Measurements from ENCODE around the gene STYXL1.

The STYXL1 gene

GRCh38 chr7:75987805-75988567 lies 59.8 kb downstream of the STYXL1 start:
- Histone ChIP-seq H4K8ac (ENCODE audit: low read depth, low read length) (no peak overlapping the region), H4K5ac (ENCODE audit: low read length) (no peak overlapping the region), H3K18ac (ENCODE audit: low read length) (no peak overlapping the region), H3K79me2 (ENCODE audit: control insufficient read depth, insufficient read depth, low read length) (no peaks in the 10 kb centered on the region), H3K23ac (ENCODE audit: low read length) (no peak overlapping the region), H3K27me3 (ENCODE audit: insufficient read depth, low read length, poor library complexity) (no peaks in the 10 kb centered on the region), H2BK15ac (replicated peaks; ENCODE audit: low read depth) (no peak overlapping the region), H2BK5ac (ENCODE audit: low read length) (no peak overlapping the region), H2BK120ac (ENCODE audit: low read depth, low read length) (no peak overlapping the region), H3K56ac (ENCODE audit: low read length) (no peak overlapping the region), H3K27ac (ENCODE audit: low read depth, low read length) (no peak overlapping the region), H3K4me2 (ENCODE audit: low read length) (no peak overlapping the region), H3K4me1 (ENCODE audit: control insufficient read depth, low read depth, low read length) (peaks cover 3% of the 10 kb centered on the region), H3K4me3 (ENCODE audit: low read length) (no peak overlapping the region), H2AK5ac (ENCODE audit: low read length) (no peak overlapping the region), H3K36me3 (ENCODE audit: control insufficient read depth, insufficient read depth, low read length) (peaks cover 5% of the 10 kb centered on the region), H3K9ac (ENCODE audit: low read length) (no peak overlapping the region), H3K4ac (ENCODE audit: low read depth, low read length) (no peak overlapping the region), H3K79me1 (ENCODE audit: low read length) (no peaks in the 10 kb centered on the region)
- DNase-seq: no peak
- WGBS (ENCODE audit: extremely low coverage, insufficient coverage, low lambda C conversion rate): no CpG with 5 or more reads among the region's 30 CpGs

GRCh38 chr7:75987026-75987804 lies 60.6 kb downstream of the STYXL1 start:
- H3K18ac ChIP-seq (ENCODE audit: low read length): no peak overlapping the region
- no peaks in the 10 kb centered on the region for H3K79me2 ChIP-seq (ENCODE audit: control insufficient read depth, insufficient read depth, low read length)
- H4K5ac ChIP-seq (ENCODE audit: low read length): no peak overlapping the region
- no peak overlapping the region for H3K4ac ChIP-seq (ENCODE audit: low read depth, low read length)
- WGBS (ENCODE audit: extremely low coverage, insufficient coverage, low lambda C conversion rate): no CpG with 5 or more reads among the region's 32 CpGs
- no peak overlapping the region for H2BK15ac ChIP-seq (replicated peaks; ENCODE audit: low read depth)
- H2AK5ac ChIP-seq (ENCODE audit: low read length): no peak overlapping the region
- no peak overlapping the region for H3K27ac ChIP-seq (ENCODE audit: low read depth, low read length)
- H4K8ac ChIP-seq (ENCODE audit: low read depth, low read length): no peak overlapping the region
- H2BK5ac ChIP-seq (ENCODE audit: low read length): no peak overlapping the region
- no peak overlapping the region for H3K4me2 ChIP-seq (ENCODE audit: low read length)
- H3K27me3 ChIP-seq (ENCODE audit: insufficient read depth, low read length, poor library complexity): no peaks in the 10 kb centered on the region
- H3K9ac ChIP-seq (ENCODE audit: low read length): no peak overlapping the region
- no peak for DNase-seq
- no peaks in the 10 kb centered on the region for H3K79me1 ChIP-seq (ENCODE audit: low read length)
- H2BK120ac ChIP-seq (ENCODE audit: low read depth, low read length): no peak overlapping the region
- peaks cover 5% of the 10 kb centered on the region for H3K36me3 ChIP-seq (ENCODE audit: control insufficient read depth, insufficient read depth, low read length)
- H3K56ac ChIP-seq (ENCODE audit: low read length): no peak overlapping the region
- H3K4me3 ChIP-seq (ENCODE audit: low read length): no peak overlapping the region
- peaks cover 3% of the 10 kb centered on the region for H3K4me1 ChIP-seq (ENCODE audit: control insufficient read depth, low read depth, low read length)
- H3K23ac ChIP-seq (ENCODE audit: low read length): no peak overlapping the region

GRCh38 chr7:75986147-75986781 lies 61.5 kb downstream of the STYXL1 start:
- Histone ChIP-seq H4K8ac (ENCODE audit: low read depth, low read length) (no peak overlapping the region), H4K5ac (ENCODE audit: low read length) (no peak overlapping the region), H3K56ac (ENCODE audit: low read length) (no peak overlapping the region), H3K4me2 (ENCODE audit: low read length) (no peak overlapping the region), H3K79me1 (ENCODE audit: low read length) (no peaks in the 10 kb centered on the region), H3K4me1 (ENCODE audit: control insufficient read depth, low read depth, low read length) (peaks cover 3% of the 10 kb centered on the region), H2BK15ac (replicated peaks; ENCODE audit: low read depth) (no peak overlapping the region), H3K18ac (ENCODE audit: low read length) (no peak overlapping the region), H3K36me3 (ENCODE audit: control insufficient read depth, insufficient read depth, low read length) (peaks cover 5% of the 10 kb centered on the region), H2BK5ac (ENCODE audit: low read length) (no peak overlapping the region), H3K4ac (ENCODE audit: low read depth, low read length) (no peak overlapping the region), H3K27me3 (ENCODE audit: insufficient read depth, low read length, poor library complexity) (no peaks in the 10 kb centered on the region), H2AK5ac (ENCODE audit: low read length) (no peak overlapping the region), H3K79me2 (ENCODE audit: control insufficient read depth, insufficient read depth, low read length) (no peaks in the 10 kb centered on the region), H3K23ac (ENCODE audit: low read length) (no peak overlapping the region), H3K9ac (ENCODE audit: low read length) (no peak overlapping the region), H3K27ac (ENCODE audit: low read depth, low read length) (no peak overlapping the region), H2BK120ac (ENCODE audit: low read depth, low read length) (no peak overlapping the region), H3K4me3 (ENCODE audit: low read length) (no peak overlapping the region)
- WGBS (ENCODE audit: extremely low coverage, insufficient coverage, low lambda C conversion rate): no CpG with 5 or more reads among the region's 20 CpGs
- no peak for DNase-seq

GRCh38 chr7:75985518-75986146 lies 62.2 kb downstream of the STYXL1 start:
- no peak overlapping the region for H3K4me3 ChIP-seq (ENCODE audit: low read length)
- no peak overlapping the region for H3K9ac ChIP-seq (ENCODE audit: low read length)
- no peak overlapping the region for H2BK5ac ChIP-seq (ENCODE audit: low read length)
- no peak overlapping the region for H2AK5ac ChIP-seq (ENCODE audit: low read length)
- H2BK120ac ChIP-seq (ENCODE audit: low read depth, low read length): no peak overlapping the region
- WGBS (ENCODE audit: extremely low coverage, insufficient coverage, low lambda C conversion rate): no CpG with 5 or more reads among the region's 41 CpGs
- H3K36me3 ChIP-seq (ENCODE audit: control insufficient read depth, insufficient read depth, low read length): peaks cover 8% of the 10 kb centered on the region
- no peak overlapping the region for H3K56ac ChIP-seq (ENCODE audit: low read length)
- no peak overlapping the region for H4K8ac ChIP-seq (ENCODE audit: low read depth, low read length)
- no peak for DNase-seq
- H3K4me2 ChIP-seq (ENCODE audit: low read length): no peak overlapping the region
- no peak overlapping the region for H3K23ac ChIP-seq (ENCODE audit: low read length)
- H3K27ac ChIP-seq (ENCODE audit: low read depth, low read length): no peak overlapping the region
- no peak overlapping the region for H3K18ac ChIP-seq (ENCODE audit: low read length)
- H3K4me1 ChIP-seq (ENCODE audit: control insufficient read depth, low read depth, low read length): no peaks in the 10 kb centered on the region
- H4K5ac ChIP-seq (ENCODE audit: low read length): no peak overlapping the region
- H3K4ac ChIP-seq (ENCODE audit: low read depth, low read length): no peak overlapping the region
- no peaks in the 10 kb centered on the region for H3K79me2 ChIP-seq (ENCODE audit: control insufficient read depth, insufficient read depth, low read length)
- H3K27me3 ChIP-seq (ENCODE audit: insufficient read depth, low read length, poor library complexity): no peaks in the 10 kb centered on the region
- no peaks in the 10 kb centered on the region for H3K79me1 ChIP-seq (ENCODE audit: low read length)
- no peak overlapping the region for H2BK15ac ChIP-seq (replicated peaks; ENCODE audit: low read depth)

- WGBS (ENCODE audit: extremely low coverage, insufficient coverage, low lambda C conversion rate): no CpG with 5 or more reads among the region's 21 CpGs
- H2AK5ac ChIP-seq (ENCODE audit: low read length): no peak overlapping the region
- H3K18ac ChIP-seq (ENCODE audit: low read length): no peak overlapping the region
- H2BK120ac ChIP-seq (ENCODE audit: low read depth, low read length): no peak overlapping the region
- no peak overlapping the region for H3K27ac ChIP-seq (ENCODE audit: low read depth, low read length)
- H3K27me3 ChIP-seq (ENCODE audit: insufficient read depth, low read length, poor library complexity): no peaks in the 10 kb centered on the region
- no peak overlapping the region for H2BK15ac ChIP-seq (replicated peaks; ENCODE audit: low read depth)
- no peak overlapping the region for H3K4me2 ChIP-seq (ENCODE audit: low read length)
- H3K9ac ChIP-seq (ENCODE audit: low read length): no peak overlapping the region
- H3K56ac ChIP-seq (ENCODE audit: low read length): no peak overlapping the region
- H3K4me3 ChIP-seq (ENCODE audit: low read length): no peak overlapping the region
- no peaks in the 10 kb centered on the region for H3K79me2 ChIP-seq (ENCODE audit: control insufficient read depth, insufficient read depth, low read length)
- DNase-seq: no peak
- no peaks in the 10 kb centered on the region for H3K79me1 ChIP-seq (ENCODE audit: low read length)
- no peak overlapping the region for H2BK5ac ChIP-seq (ENCODE audit: low read length)
- peaks cover 8% of the 10 kb centered on the region for H3K36me3 ChIP-seq (ENCODE audit: control insufficient read depth, insufficient read depth, low read length)
- H3K4ac ChIP-seq (ENCODE audit: low read depth, low read length): no peak overlapping the region
- no peak overlapping the region for H3K23ac ChIP-seq (ENCODE audit: low read length)
- H4K5ac ChIP-seq (ENCODE audit: low read length): no peak overlapping the region
- H4K8ac ChIP-seq (ENCODE audit: low read depth, low read length): no peak overlapping the region
- H3K4me1 ChIP-seq (ENCODE audit: control insufficient read depth, low read depth, low read length): no peaks in the 10 kb centered on the region
Observed at GRCh38 chr7:75985009-75985517, 62.7 kb downstream of the STYXL1 start.

Data from mesendoderm (in vitro differentiated cells).